GM12801 (cell line): Measurements from ENCODE around the gene EFHC2.

Experiments
- TF ChIP-seq, protein P1 (sequence below): IDR thresholded peaks from one replicate; pipeline ENCODE4 v1.5.1; 2011; ENCODE audit warnings: control low read depth; ENCODE audit not compliant: insufficient read length; ENCODE audit errors: extremely low read depth

Gene EFHC2

GRCh38 chrX:44144177-44144945 lies 199.1 kb downstream of the EFHC2 start:
- TF ChIP-seq, protein P1, sequence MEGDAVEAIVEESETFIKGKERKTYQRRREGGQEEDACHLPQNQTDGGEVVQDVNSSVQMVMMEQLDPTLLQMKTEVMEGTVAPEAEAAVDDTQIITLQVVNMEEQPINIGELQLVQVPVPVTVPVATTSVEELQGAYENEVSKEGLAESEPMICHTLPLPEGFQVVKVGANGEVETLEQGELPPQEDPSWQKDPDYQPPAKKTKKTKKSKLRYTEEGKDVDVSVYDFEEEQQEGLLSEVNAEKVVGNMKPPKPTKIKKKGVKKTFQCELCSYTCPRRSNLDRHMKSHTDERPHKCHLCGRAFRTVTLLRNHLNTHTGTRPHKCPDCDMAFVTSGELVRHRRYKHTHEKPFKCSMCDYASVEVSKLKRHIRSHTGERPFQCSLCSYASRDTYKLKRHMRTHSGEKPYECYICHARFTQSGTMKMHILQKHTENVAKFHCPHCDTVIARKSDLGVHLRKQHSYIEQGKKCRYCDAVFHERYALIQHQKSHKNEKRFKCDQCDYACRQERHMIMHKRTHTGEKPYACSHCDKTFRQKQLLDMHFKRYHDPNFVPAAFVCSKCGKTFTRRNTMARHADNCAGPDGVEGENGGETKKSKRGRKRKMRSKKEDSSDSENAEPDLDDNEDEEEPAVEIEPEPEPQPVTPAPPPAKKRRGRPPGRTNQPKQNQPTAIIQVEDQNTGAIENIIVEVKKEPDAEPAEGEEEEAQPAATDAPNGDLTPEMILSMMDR: no peak

DNA sequence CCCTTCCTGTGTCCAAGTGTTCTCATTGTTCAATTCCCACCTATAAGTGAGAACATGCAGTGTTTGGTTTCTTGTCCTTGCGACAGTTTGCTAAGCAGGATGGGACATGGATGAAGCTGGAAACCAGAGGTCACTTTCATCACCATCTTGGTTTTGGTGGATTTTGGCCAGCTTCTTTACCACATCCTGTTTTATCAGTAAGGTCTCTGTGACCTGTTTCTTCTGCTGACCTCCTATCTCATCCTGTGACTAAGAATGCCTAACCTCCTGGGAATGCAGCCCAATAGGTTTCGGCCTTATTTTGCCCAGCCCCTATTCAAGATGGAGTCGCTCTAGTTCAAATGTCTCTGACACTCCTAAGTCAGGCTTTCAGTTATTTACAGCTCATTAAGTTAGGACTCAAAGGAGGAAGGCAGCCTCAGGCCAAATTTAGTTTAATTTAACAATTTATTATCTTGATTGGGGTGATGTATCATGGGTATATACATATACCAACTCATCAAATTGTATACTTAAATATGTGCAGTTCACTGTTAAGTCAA lies 200.3 kb downstream of the EFHC2 start:
- TF ChIP-seq, protein P1: no peak

DNA sequence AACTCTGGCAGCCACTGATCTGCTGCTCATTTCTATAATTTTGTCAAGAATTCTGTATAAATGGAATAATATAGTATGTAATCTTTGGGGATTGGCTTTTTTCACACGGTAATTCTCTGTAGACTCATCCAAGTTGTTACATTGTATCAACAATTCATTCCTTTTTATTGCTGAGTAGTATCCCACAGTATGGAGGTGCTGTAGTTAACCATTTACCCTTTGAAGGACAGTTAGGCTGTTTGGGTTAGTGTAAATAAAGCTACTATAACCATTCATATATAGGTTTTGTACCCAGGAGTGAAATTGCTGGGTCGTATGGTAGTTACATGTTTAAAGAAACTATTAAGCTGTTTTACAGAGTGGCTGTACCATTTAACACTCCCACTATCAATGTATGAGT lies 213.3 kb downstream of the EFHC2 start:
- TF ChIP-seq, protein P1: no peak

GRCh38 chrX:44113337-44113736 lies 230.1 kb downstream of the EFHC2 start:
- TF ChIP-seq, protein P1: no peak

DNA sequence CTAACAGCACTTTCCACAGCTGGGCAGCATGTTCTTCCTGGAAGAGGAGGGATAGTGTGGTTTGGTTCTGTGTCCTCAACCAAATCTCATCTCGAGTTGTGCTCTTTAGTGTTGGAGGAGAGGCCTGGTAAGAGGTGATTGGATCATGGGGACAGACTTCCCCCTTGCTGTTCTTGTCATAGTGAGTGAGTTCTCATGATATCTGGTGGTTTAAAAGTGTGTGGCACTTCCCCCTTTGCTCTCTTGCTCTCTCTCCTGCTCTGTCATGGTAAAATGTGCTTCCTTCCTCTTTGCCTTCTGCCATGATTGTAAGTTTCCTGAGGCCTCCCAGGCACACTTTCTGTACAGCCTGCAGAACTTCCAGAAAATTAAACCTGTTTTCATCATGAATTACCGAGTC lies 236.6 kb downstream of the EFHC2 start:
- TF ChIP-seq, protein P1: no peak

GRCh38 chrX:44105228-44105913 lies 238.1 kb downstream of the EFHC2 start:
- TF ChIP-seq, protein P1: no peak

GRCh38 chrX:44104699-44105098 lies 238.8 kb downstream of the EFHC2 start:
- TF ChIP-seq, protein P1: no peak
